ENCODE data around the gene PARVG. TPM values are rescaled to one million over a fixed set of nuclear protein-coding genes. Genes with fewer than 3 reads are reported as not detected.

Gene PARVG
- total and polyA plus RNA-seq, 10 of the 15 experiments (the other 5 are each of a cell fraction or from before 2014, with no cell fraction given) = 6.3 to 123 (median 71.9) TPM

GRCh38 chr22:44163536-44163935 lies 17.2 kb upstream of the PARVG start:
- ChIA-PET CTCF (interaction anchor here (1.1 kb wide), 1 partner anchor 170 kb away, joined by 3 read pairs; no protein-coding TSS in a partner anchor), POLR2A (no interaction called here)
- no peak for TF ChIP-seq GABPA (IDR thresholded peaks at IDR 0.05; ENCODE audit: low read depth)
- TF ChIP-seq RB1 (IDR thresholded peaks at IDR 0.05; ENCODE audit: borderline replicate concordance) = no peak
- TF ChIP-seq NFXL1 (IDR thresholded peaks at IDR 0.05; ENCODE audit: borderline replicate concordance) = no peak
- TF ChIP-seq CHD4 (IDR thresholded peaks at IDR 0.05) = no peak
- TF ChIP-seq BCLAF1 (IDR thresholded peaks at IDR 0.05) = no peak
- TF ChIP-seq IKZF1 (conservative IDR thresholded peaks at IDR 0.05) = no peak
- no peak for TF ChIP-seq REST (IDR thresholded peaks at IDR 0.05; ENCODE audit: low read depth, low read length)
- TF ChIP-seq ZSCAN29 (IDR thresholded peaks at IDR 0.05) = no peak
- no peak for TF ChIP-seq BRCA1 (IDR thresholded peaks at IDR 0.05; ENCODE audit: low read depth, low read length)
- TF ChIP-seq SMAD1 (IDR thresholded peaks at IDR 0.05; ENCODE audit: low read depth, partially characterized antibody) = no peak
- no peak for TF ChIP-seq ATF3 (IDR thresholded peaks at IDR 0.05; ENCODE audit: borderline replicate concordance, extremely low read depth, low read depth, low read length)
- TF ChIP-seq ZNF592 (IDR thresholded peaks at IDR 0.05) = no peak

More at GRCh38 chr22:44163536-44163935, 17.2 kb upstream of the PARVG start:
- no peak for DNase-seq (ENCODE audit: low read depth, low spot score)
- ChIA-PET RAD21 (ENCODE audit: unreplicated experiment) (no interaction called here), SMC1A (ENCODE audit: uncharacterized antibody, unreplicated experiment) (interaction anchor here (1.1 kb wide), 1 partner anchor 18 kb away, joined by 4 read pairs; the partner anchor contains the start of gene PARVG)
- Histone ChIP-seq H3K4me2 (ENCODE audit: control insufficient read depth, insufficient read depth) (no peak overlapping the region), H3K4me1 (ENCODE audit: control insufficient read depth, insufficient read depth, low read length) (no peaks in the 10 kb centered on the region), H3K4me3 (no peak overlapping the region), H3K27me3 (replicated peaks in 1 of 2; ENCODE audit: control insufficient read depth in 2 of 2, insufficient read depth in 2 of 2, low read length in 1 of 2) (no peaks in the 10 kb centered on the region), H2AFZ (ENCODE audit: control insufficient read depth, low read depth, low read length) (no peak overlapping the region), H3K9ac (ENCODE audit: control insufficient read depth, insufficient read depth, low read length) (no peak overlapping the region), H3K9me3 (replicated peaks; ENCODE audit: control insufficient read depth, insufficient read depth, low read length) (no peaks in the 10 kb centered on the region), H4K20me1 (ENCODE audit: control insufficient read depth, insufficient read depth) (no peaks in the 10 kb centered on the region), H3K79me2 (ENCODE audit: control insufficient read depth, insufficient read depth, low read length) (no peaks in the 10 kb centered on the region), H3K27ac (ENCODE audit: control insufficient read depth, insufficient read depth) (no peak overlapping the region), H3K36me3 (ENCODE audit: control insufficient read depth in 2 of 2, insufficient read depth in 2 of 2, low read length in 1 of 2) (peaks cover 7 to 14% of the 10 kb centered on the region in 2 experiments; a peak in 3 of 4 replicates)
- ATAC-seq = no peak
- WGBS (ENCODE audit: insufficient coverage, insufficient replicate concordance, low lambda C conversion rate, missing lambda C conversion rate) = 93% methylated on average over 8 of the region's 18 CpGs
- intact Hi-C loops (cut with micrococcal nuclease; ENCODE audit: unreplicated experiment) = no loop called here
- no peak for FAIRE-seq
- BruUV-seq (replicated peaks) = no TSS peak
- in situ Hi-C loops (cut with MboI) = no loop called here

Measured in GM12878 (cell line).